GM21367 (cell line): Measurements from ENCODE around the gene TRMT2A.

Experiments used
- ATAC-seq: cut with Tn5 transposase; IDR thresholded peaks from one replicate; pipeline ENCODE4 v1.9.1; 2021; ENCODE audit not compliant: unreplicated experiment

TRMT2A gene

GRCh38 chr22:20066617-20067383, 50.2 kb downstream of the TRMT2A start:
- ATAC-seq: no peak

- no peak for ATAC-seq
Observed at GRCh38 chr22:20065896-20066616, 51.0 kb downstream of the TRMT2A start.

DNA sequence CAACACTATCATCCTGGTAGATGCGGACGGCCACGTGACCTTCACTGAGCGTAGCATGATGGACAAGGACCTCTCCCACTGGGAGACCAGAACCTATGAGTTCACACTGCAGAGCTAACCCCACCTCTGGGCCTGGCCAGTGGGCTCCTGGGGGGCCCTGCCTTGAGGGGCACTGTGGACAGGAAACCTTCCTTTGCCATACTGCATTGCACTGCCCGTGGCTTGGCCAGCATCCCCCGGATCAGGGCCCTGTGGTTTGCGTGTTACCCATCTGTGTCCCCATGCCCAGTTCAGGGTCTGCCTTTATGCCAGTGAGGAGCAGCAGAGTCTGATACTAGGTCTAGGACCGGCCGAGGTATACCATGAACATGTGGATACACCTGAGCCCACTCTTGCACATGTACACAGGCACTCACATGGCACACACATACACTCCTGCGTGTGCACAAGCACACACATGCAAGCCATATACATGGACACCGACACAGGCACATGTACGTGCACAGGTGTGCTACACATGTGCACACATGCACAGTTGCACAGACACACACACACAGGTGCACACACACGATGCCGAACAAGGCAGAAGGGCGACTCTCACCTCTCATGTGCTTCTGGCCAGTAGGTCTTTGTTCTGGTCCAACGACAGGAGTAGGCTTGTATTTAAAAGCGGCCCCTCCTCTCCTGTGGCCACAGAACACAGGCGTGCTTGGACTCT, 52.3 kb downstream of the TRMT2A start:
- ATAC-seq: no peak

DNA sequence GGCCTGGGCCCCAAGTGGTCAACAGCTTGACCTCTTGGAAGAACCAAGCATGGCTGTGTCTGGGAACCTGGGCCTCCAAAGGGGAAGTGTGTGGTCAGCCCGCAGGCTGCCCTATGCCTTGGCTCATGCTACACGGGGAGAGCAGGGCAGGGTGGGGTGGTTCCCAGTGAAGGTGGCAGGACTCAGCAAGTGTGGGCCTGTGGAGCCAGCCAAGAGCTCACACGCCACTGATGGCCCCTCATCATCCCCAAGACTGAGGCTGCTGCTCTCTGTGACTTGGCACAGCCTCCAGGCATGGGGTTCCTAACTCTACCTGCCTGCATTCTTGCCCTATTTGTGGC, 52.9 kb downstream of the TRMT2A start:
- ATAC-seq: no peak

DNA sequence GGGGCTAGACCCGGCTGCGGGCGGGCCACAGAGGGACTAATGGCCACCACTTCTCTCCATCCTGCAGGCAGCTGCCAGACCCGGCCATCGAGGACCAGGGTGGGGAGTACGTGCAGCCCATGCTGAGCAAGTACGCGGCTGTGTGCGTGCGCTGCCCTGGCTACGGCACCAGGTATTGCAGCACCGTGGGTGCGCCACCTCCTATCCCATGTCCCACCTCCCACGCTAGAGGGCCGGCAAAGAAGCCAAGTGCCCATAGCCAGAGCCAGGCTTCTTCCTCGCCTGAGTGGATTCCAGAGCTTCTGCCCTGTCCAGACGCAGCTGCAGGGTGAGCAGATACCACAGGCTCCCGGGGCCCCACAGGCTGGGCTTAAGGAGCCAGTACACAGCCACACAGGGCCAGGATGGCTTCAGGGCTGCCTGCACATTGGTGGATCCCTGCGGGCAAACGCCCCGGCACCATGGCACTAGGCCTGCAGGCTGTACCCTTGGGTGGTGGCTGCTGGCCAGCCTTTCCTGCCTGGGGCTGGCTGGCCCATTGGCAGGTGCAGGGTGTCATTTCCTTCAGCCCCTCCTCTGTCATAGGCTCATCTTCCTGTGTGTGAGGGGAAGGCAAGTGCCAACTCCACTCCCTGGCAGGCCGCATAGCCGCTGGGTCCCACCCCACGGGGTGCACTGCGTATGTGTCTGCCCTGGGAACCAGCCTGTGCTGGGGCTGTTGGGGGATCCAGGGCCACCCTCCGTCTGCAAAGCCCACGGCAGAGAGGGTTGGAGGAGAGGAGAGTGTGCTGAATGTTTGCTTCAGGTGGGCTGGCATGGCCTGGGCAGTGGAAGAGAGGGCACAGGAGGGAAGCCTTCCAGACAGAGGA, 53.5 kb downstream of the TRMT2A start:
- no peak for ATAC-seq

DNA sequence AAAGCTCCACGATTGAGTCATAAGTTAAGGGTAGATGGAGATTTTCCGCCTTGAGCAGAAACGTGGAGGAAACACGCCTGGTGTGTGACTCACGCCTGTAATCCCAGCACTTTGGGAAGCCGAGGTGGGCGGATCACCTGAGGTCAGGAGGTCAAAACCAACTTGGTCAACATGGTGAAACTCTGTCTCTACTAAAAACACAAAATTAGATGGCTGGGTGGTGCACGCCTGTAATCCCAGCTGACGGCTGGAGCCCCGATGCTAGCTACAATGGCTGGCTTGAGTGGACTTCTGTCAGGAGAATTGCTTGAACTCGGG, 54.3 kb downstream of the TRMT2A start:
- ATAC-seq: no peak

GRCh38 chr22:20062043-20062765, 54.8 kb downstream of the TRMT2A start:
- no peak for ATAC-seq
